Osteoblast (primary cell): ENCODE results near the gene IGF1R. TPM values are rescaled to one million over a fixed set of nuclear protein-coding genes. Genes with fewer than 3 reads are reported as not detected.

Source experiments
- DNase-seq: peaks from one replicate; pipeline ENCODE4 v3.0.0; 2011; ENCODE audit warnings: low spot score, mixed read lengths; ENCODE audit not compliant: insufficient read length; ENCODE audit errors: missing footprints
- H2AFZ ChIP-seq: 2 replicates; pipeline ENCODE4 v1.6.0; 2011; ENCODE audit warnings: mild to moderate bottlenecking, low read length
- H3K27ac ChIP-seq: 2 replicates; pipeline ENCODE4 v1.5.1; 2011; ENCODE audit warnings: mild to moderate bottlenecking, low read depth, low read length, moderate library complexity
- H3K27me3 ChIP-seq: 2 replicates; pipeline ENCODE4 v1.6.0; 2012; ENCODE audit warnings: mild to moderate bottlenecking, control low read depth, inconsistent platforms, low read length, moderate library complexity; ENCODE audit not compliant: insufficient read depth
- H3K36me3 ChIP-seq: 2 replicates; pipeline ENCODE4 v1.5.1; 2011; ENCODE audit warnings: mild to moderate bottlenecking, low read length, control low read depth, moderate library complexity; ENCODE audit not compliant: insufficient read depth
- H3K4me1 ChIP-seq: 2 replicates; pipeline ENCODE4 v1.5.1; 2011; ENCODE audit warnings: mild to moderate bottlenecking, low read length, control low read depth, moderate library complexity; ENCODE audit not compliant: insufficient read depth
- H3K4me2 ChIP-seq: 2 replicates; pipeline ENCODE4 v1.6.0; 2011; ENCODE audit warnings: mild to moderate bottlenecking, low read length; ENCODE audit not compliant: insufficient read depth
- H3K4me3 ChIP-seq: fragments of 200-600 bp; sonication (generic); 3 replicates; pipeline ENCODE4 v1.5.1; 2012; ENCODE audit warnings: mild to moderate bottlenecking, low read length, inconsistent platforms; ENCODE audit not compliant: insufficient read depth
- H3K79me2 ChIP-seq: 2 replicates; pipeline ENCODE4 v1.6.0; 2012; ENCODE audit warnings: mild to moderate bottlenecking, low read length, control low read depth, inconsistent platforms; ENCODE audit not compliant: insufficient read depth
- H3K9me3 ChIP-seq: 2 replicates; pipeline ENCODE4 v1.5.1; 2011; ENCODE audit warnings: low read depth, low read length, control low read depth
- H4K20me1 ChIP-seq: 2 replicates; pipeline ENCODE4 v1.6.0; 2012; ENCODE audit warnings: mild to moderate bottlenecking, low read length, control low read depth; ENCODE audit not compliant: insufficient read depth
- CTCF ChIP-seq: IDR thresholded peaks from 2 replicates; pipeline ENCODE4 v1.5.1; 2011; ENCODE audit warnings: mild to moderate bottlenecking, low read depth, low read length, moderate library complexity; ENCODE audit errors: extremely low read depth
- total RNA-seq: library from RNA; depleted of rRNA; stranded (reverse); fragments of >200 nt; gene quantifications from 2 replicates; pipeline ENCODE4 v1.2.3, GENCODE V29; 2012

IGF1R gene
- total RNA-seq, 1 donor = 18.8 TPM

GRCh38 chr15:98786717-98787116 is 138.4 kb downstream of the IGF1R start:
- no peak for DNase-seq
- Histone ChIP-seq H3K4me3 (no peak overlapping the region), H3K4me2 (no peak overlapping the region), H3K9me3 (no peaks in the 10 kb centered on the region), H3K27me3 (no peaks in the 10 kb centered on the region), H2AFZ (no peak overlapping the region), H4K20me1 (peaks cover 29% of the 10 kb centered on the region), H3K4me1 (peaks cover 17% of the 10 kb centered on the region), H3K27ac (no peak overlapping the region), H3K36me3 (no peaks in the 10 kb centered on the region), H3K79me2 (peaks cover 66% of the 10 kb centered on the region)
- TF ChIP-seq CTCF = no peak

- H3K4me1 ChIP-seq = peaks cover 17% of the 10 kb centered on the region
- peaks cover 68% of the 10 kb centered on the region for H3K79me2 ChIP-seq
- no peak overlapping the region for H3K4me2 ChIP-seq
These were observed 138.9 kb downstream of the IGF1R start for GRCh38 chr15:98787194-98787593.

GRCh38 chr15:98787936-98788757 is 139.8 kb downstream of the IGF1R start:
- Histone ChIP-seq H3K9me3 (no peaks in the 10 kb centered on the region), H3K27ac (no peak overlapping the region), H3K79me2 (peaks cover 72% of the 10 kb centered on the region), H3K4me1 (peaks cover 17% of the 10 kb centered on the region), H3K36me3 (no peaks in the 10 kb centered on the region), H3K4me3 (no peak overlapping the region), H2AFZ (no peak overlapping the region), H4K20me1 (peaks cover 32% of the 10 kb centered on the region), H3K4me2 (peak overlapping the region; percentile 23), H3K27me3 (no peaks in the 10 kb centered on the region)
- no peak for TF ChIP-seq CTCF
- no peak for DNase-seq

More at GRCh38 chr15:98787194-98787593, 138.9 kb downstream of the IGF1R start:
- TF ChIP-seq CTCF = no peak
- DNase-seq = no peak
- Histone ChIP-seq H3K36me3 (no peaks in the 10 kb centered on the region), H3K9me3 (no peaks in the 10 kb centered on the region), H2AFZ (no peak overlapping the region), H3K27ac (no peak overlapping the region), H3K27me3 (no peaks in the 10 kb centered on the region), H3K4me3 (no peak overlapping the region), H4K20me1 (peaks cover 32% of the 10 kb centered on the region)

- H3K27me3 ChIP-seq = no peaks in the 10 kb centered on the region
- H2AFZ ChIP-seq = no peak overlapping the region
- no peak for TF ChIP-seq CTCF
- no peaks in the 10 kb centered on the region for H3K36me3 ChIP-seq
- H3K79me2 ChIP-seq = peaks cover 81% of the 10 kb centered on the region
- no peak overlapping the region for H3K27ac ChIP-seq
- H3K9me3 ChIP-seq = no peaks in the 10 kb centered on the region
- DNase-seq = no peak
- H3K4me1 ChIP-seq = peaks cover 17% of the 10 kb centered on the region
- H4K20me1 ChIP-seq = peaks cover 32% of the 10 kb centered on the region
- H3K4me3 ChIP-seq = no peak overlapping the region
- no peak overlapping the region for H3K4me2 ChIP-seq
These were observed 140.7 kb downstream of the IGF1R start for GRCh38 chr15:98789020-98789419.
